ENCODE results near the gene NUCKS1. TPM values are rescaled to one million over a fixed set of nuclear protein-coding genes. Genes with fewer than 3 reads are reported as not detected.

Gene NUCKS1
- total RNA-seq, 4 donors from 2014 or later: 130 to 180 (median 138) TPM

- 20% methylated on average over 1 of the region's 5 CpGs; no CpG with 5 or more reads in 1 of the 2 donors for WGBS, 2 donors (ENCODE audit: low coverage in 1 of 2)
Measured at GRCh38 chr1:205668951-205669340, 81.0 kb downstream of the NUCKS1 start.

GRCh38 chr1:205667909-205668643, 81.9 kb downstream of the NUCKS1 start:
- ATAC-seq: no peak
- WGBS, 2 donors (ENCODE audit: low coverage in 1 of 2): 68 to 75% methylated on average over 4 to 8 of the region's 11 CpGs
- Histone ChIP-seq H3K27me3 (peaks cover 45% of the 10 kb centered on the region), H3K36me3 (no peaks in the 10 kb centered on the region), H3K4me1 (peaks cover 0 to 5% (median 4%) of the 10 kb centered on the region in 3 donors), H3K9me3 (no peaks in the 10 kb centered on the region), H3K27ac (no peak overlapping the region), H3K4me3 (no peak overlapping the region)
- TF ChIP-seq POLR2A (IDR thresholded peaks at IDR 0.05) (no peak), CTCF (IDR thresholded peaks at IDR 0.05) (no peak), POLR2AphosphoS5 (IDR thresholded peaks at IDR 0.05) (no peak), EP300 (IDR thresholded peaks at IDR 0.05) (no peak)

More at GRCh38 chr1:205668951-205669340, 81.0 kb downstream of the NUCKS1 start:
- no peaks in the 10 kb centered on the region for H3K36me3 ChIP-seq
- H3K9me3 ChIP-seq: no peaks in the 10 kb centered on the region
- H3K4me1 ChIP-seq: peaks cover 0 to 5% (median 4%) of the 10 kb centered on the region in 3 donors
- no peak for TF ChIP-seq CTCF (IDR thresholded peaks at IDR 0.05)
- no peak for TF ChIP-seq EP300 (IDR thresholded peaks at IDR 0.05)
- no peak for TF ChIP-seq POLR2AphosphoS5 (IDR thresholded peaks at IDR 0.05)
- TF ChIP-seq POLR2A (IDR thresholded peaks at IDR 0.05): no peak
- no peak overlapping the region for H3K4me3 ChIP-seq
- H3K27me3 ChIP-seq: peaks cover 45% of the 10 kb centered on the region
- no peak for ATAC-seq
- no peak overlapping the region for H3K27ac ChIP-seq

GRCh38 chr1:205666372-205667166, 83.4 kb downstream of the NUCKS1 start:
- ATAC-seq: no peak
- Histone ChIP-seq H3K36me3 (no peaks in the 10 kb centered on the region), H3K27me3 (peaks cover 38% of the 10 kb centered on the region), H3K4me1 (peaks cover 0 to 5% (median 4%) of the 10 kb centered on the region in 3 donors), H3K9me3 (no peaks in the 10 kb centered on the region), H3K27ac (no peak overlapping the region), H3K4me3 (no peak overlapping the region)
- TF ChIP-seq POLR2AphosphoS5 (IDR thresholded peaks at IDR 0.05) (no peak), EP300 (IDR thresholded peaks at IDR 0.05) (no peak), CTCF (IDR thresholded peaks at IDR 0.05) (no peak), POLR2A (IDR thresholded peaks at IDR 0.05) (no peak)
- 88 to 100% methylated on average over 2 to 3 of the region's 6 CpGs for WGBS, 2 donors (ENCODE audit: low coverage in 1 of 2)

GRCh38 chr1:205665201-205666045, 84.6 kb downstream of the NUCKS1 start:
- no peak overlapping the region for H3K27ac ChIP-seq
- no peak overlapping the region for H3K4me3 ChIP-seq
- ATAC-seq: no peak
- peaks cover 29% of the 10 kb centered on the region for H3K27me3 ChIP-seq
- no peak for TF ChIP-seq POLR2AphosphoS5 (IDR thresholded peaks at IDR 0.05)
- TF ChIP-seq CTCF (IDR thresholded peaks at IDR 0.05): no peak
- no peak for TF ChIP-seq POLR2A (IDR thresholded peaks at IDR 0.05)
- no peak for TF ChIP-seq EP300 (IDR thresholded peaks at IDR 0.05)
- H3K36me3 ChIP-seq: no peaks in the 10 kb centered on the region
- H3K4me1 ChIP-seq: peaks cover 0 to 5% (median 4%) of the 10 kb centered on the region in 3 donors
- H3K9me3 ChIP-seq: no peaks in the 10 kb centered on the region
- 54 to 62% methylated on average over 2 to 3 of the region's 9 CpGs for WGBS, 2 donors (ENCODE audit: low coverage in 1 of 2)
